Activated naive CD8-positive, alpha-beta T cell (primary cell): Measurements from ENCODE around the gene UQCC3.

Experiments
- H3K27ac Mint-ChIP-seq: one replicate; pipeline ENCODE4 v1.8.0; 2021; ENCODE audit warnings: mixed read lengths
- H3K27me3 Mint-ChIP-seq: one replicate; pipeline ENCODE4 v1.8.0; 2021; ENCODE audit warnings: mixed read lengths
- H3K36me3 Mint-ChIP-seq: one replicate; pipeline ENCODE4 v1.8.0; 2021; ENCODE audit warnings: mixed read lengths
- H3K4me1 Mint-ChIP-seq: one replicate; pipeline ENCODE4 v1.8.0; 2021; ENCODE audit warnings: low read depth, mixed read lengths
- H3K4me3 Mint-ChIP-seq: one replicate; pipeline ENCODE4 v1.8.0; 2021; ENCODE audit warnings: mild to moderate bottlenecking, mixed read lengths
- H3K9me3 Mint-ChIP-seq: one replicate; pipeline ENCODE4 v1.8.0; 2021; ENCODE audit warnings: low read depth, mixed read lengths

UQCC3 gene

DNA sequence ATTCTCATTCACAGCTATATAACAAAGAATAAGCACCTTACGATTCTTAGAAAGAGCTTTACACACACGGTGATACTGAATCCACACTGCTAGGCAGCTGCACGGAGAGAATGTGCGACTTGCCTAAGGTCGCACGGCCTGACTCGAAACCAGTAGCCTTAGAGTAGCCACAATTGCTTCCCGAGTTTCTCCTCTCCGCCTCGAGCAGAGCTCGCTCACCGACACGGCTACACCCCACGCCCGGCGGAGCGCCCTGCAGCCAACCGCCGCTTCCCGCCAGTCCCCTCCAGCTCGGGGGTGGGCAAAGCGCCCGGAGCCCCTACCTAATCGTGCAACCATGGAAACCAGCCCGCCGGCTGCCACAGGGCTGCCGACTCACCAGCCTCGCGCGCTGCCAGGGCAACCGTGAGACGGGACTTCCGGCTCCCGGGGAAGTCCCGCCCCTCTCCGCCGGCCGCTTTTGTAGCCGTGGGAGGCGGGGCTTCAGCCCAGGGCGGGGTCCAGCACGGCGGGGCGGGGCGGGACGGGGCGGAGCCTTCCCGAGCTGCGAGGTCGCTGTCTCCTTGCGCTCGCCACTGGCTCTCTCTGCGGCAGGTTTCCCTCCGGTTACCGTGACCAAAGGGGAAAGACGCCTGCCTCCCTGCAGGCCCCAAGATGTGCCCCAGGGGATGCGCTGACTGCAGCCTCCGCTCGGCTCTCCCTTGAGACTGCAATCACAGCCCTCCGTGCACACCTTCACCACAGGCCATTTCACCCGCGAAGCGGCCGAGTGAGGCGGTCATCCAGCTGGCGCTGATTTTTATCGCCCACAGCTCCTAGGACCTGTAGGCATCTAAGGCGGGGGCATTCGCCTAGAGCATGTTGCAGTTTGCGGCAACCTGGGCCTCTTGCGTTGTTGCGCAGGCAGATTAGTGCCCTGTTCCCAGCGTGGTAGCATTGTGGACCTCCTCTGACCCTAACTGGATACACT lies 34.7 kb downstream of the UQCC3 start:
- H3K36me3 Mint-ChIP-seq = peaks cover 8% of the 10 kb centered on the region
- H3K9me3 Mint-ChIP-seq = no peaks in the 10 kb centered on the region
- peaks cover 41% of the 10 kb centered on the region for H3K4me1 Mint-ChIP-seq
- peak overlapping the region; percentile 78 for H3K27ac Mint-ChIP-seq
- H3K27me3 Mint-ChIP-seq = no peaks in the 10 kb centered on the region
- peak overlapping the region; percentile 87 for H3K4me3 Mint-ChIP-seq

DNA sequence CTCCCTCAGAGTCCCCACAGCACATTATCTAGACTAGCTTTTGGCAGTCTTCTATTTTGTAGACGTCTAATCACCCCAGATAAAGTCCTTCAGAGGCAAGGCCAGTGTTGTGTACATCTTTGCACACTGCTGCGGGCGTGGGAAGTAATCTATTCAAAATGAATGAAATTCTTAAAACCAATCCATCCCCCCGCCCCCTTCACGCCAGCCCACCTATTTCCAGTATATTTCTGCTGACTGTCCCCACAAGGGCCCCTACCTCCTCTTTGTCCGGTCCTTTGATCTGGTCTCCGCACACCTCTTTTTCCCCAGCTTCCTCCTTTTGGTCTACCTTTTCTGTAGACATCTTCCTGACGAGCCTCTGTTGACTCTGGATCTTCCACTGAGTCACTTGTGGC lies 35.4 kb downstream of the UQCC3 start:
- Mint-ChIP-seq H3K9me3 (no peaks in the 10 kb centered on the region), H3K27me3 (no peaks in the 10 kb centered on the region), H3K4me3 (peak overlapping the region; percentile 73), H3K27ac (peak overlapping the region; percentile 78), H3K36me3 (peaks cover 7% of the 10 kb centered on the region), H3K4me1 (peaks cover 41% of the 10 kb centered on the region)

DNA sequence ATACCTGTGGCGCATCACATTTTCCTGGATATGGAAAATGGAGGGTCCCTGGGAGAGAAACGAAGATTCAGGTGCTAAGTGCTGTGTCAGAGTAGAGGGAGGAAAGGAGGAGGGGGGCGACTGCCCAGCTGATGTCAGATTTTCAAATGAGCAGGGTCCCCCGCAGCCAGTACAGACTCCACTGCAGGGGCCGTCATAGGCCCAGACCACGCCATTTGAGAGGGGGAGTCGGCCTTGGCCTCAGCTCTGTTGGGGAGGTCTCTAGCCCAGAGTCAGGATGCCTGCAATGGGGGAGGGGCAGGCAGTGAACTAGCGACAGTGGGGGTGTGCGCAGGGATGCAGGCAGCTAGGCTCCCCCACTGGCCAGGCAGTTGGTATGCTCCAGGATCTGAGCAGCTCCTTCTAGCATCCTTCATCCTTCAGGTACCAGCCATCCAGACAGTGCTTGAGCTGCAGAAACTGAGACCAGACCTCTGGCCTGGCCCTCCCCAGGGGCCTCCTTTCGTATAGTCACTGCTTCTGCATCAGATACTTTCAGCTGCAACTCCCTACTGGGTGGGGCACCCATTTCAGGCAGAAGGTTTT lies 35.9 kb downstream of the UQCC3 start, which contains the start of the genes BSCL2 and GNG3:
Gene BSCL2, minus strand, starts transcription at position 148 of the 585 bp plus-strand sequence. CDS start 229 bp downstream, outside the sequence.
Gene GNG3, plus strand, starts transcription at position 400 of the 585 bp plus-strand sequence. CDS start 620 bp downstream, outside the sequence.
- Mint-ChIP-seq H3K27me3 (no peaks in the 10 kb centered on the region), H3K36me3 (peaks cover 9% of the 10 kb centered on the region), H3K9me3 (no peaks in the 10 kb centered on the region), H3K4me1 (peaks cover 45% of the 10 kb centered on the region), H3K4me3 (peak within 1 kb of the TSS; percentile 91), H3K27ac (peak within 1 kb of the TSS; percentile 97)

DNA sequence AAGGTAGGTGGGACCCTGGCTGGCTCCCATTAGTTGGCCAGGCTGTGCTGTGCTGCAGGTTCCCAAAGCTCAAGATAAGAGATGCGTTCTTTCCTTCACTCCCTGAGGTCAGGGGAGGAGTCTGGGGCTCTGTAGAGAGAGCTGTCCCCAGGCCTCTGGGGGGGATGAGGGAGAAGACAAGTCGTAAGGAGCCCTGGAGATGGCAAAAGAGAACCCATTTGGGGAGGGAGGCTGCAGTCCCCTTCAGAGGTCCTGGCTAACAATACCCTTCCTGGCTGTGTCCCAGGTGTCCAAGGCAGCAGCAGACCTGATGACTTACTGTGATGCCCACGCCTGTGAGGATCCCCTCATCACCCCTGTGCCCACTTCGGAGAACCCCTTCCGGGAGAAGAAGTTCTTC lies 36.9 kb downstream of the UQCC3 start:
- H3K27ac Mint-ChIP-seq = peak overlapping the region; percentile 97

DNA sequence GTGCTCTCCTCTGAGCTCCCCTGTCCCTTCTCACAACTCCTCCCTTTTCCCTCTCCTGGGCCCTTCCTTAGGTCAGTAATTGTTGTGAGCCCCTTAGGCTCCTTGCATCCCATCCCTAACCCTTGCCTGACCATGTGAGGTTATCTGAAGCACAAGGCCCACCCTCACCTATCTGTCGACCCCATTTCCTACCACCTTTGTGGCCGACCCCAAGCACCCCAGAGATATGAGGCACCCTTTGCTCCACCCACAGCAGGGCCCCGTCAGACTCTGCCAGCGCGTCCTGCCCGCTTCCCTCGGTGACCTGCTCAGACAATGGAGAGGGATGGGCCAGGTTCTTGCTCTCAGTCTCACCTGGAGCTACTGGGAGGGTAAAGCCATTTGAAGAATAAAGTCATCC lies 37.3 kb downstream of the UQCC3 start:
- peaks cover 58% of the 10 kb centered on the region for H3K4me1 Mint-ChIP-seq
- H3K4me3 Mint-ChIP-seq = peak overlapping the region; percentile 91
- peaks cover 9% of the 10 kb centered on the region for H3K36me3 Mint-ChIP-seq
- peak overlapping the region; percentile 97 for H3K27ac Mint-ChIP-seq
- no peaks in the 10 kb centered on the region for H3K27me3 Mint-ChIP-seq
- no peaks in the 10 kb centered on the region for H3K9me3 Mint-ChIP-seq

More for the DNA sequence above, 36.9 kb downstream of the UQCC3 start:
- H3K4me1 Mint-ChIP-seq = peaks cover 55% of the 10 kb centered on the region
- peaks cover 9% of the 10 kb centered on the region for H3K36me3 Mint-ChIP-seq
- H3K27me3 Mint-ChIP-seq = no peaks in the 10 kb centered on the region
- H3K4me3 Mint-ChIP-seq = peak overlapping the region; percentile 91
- no peaks in the 10 kb centered on the region for H3K9me3 Mint-ChIP-seq

DNA sequence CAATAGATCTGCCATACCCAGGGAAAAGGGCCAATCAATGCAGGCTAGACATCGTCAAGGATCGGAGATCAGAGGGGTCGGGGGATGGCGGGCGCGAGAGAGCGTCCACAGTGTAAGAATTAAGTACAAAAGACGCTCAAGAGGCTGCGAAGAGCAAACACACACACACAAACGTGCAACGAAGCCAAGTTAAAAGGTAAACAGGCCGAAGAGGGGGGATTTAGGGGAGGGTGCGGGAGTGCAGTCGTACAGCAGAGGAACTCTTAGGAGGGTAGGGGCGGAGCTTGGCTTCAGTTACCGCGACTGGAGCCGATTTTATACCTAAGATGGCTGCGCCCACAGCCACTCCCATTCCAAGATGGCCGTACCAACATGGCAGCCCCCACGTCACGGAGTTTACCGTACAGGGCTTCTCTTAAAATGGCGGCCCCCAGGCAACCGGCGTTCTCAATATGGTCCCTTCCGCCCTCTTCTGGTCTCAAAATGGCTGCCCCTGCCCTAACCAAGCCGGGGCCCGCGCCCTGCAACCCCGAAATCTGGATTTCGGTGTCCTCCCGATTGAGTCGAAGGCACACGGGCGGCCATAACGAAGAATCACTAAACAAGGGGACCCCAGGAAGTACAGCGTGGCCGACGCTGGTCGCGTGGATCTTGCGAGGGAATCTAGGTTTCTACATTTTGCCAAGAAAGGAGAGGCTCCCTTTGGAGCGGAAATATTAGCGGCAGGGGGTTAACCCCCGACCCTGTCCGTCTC lies 38.0 kb downstream of the UQCC3 start:
- H3K27me3 Mint-ChIP-seq = no peaks in the 10 kb centered on the region
- no peaks in the 10 kb centered on the region for H3K9me3 Mint-ChIP-seq

DNA sequence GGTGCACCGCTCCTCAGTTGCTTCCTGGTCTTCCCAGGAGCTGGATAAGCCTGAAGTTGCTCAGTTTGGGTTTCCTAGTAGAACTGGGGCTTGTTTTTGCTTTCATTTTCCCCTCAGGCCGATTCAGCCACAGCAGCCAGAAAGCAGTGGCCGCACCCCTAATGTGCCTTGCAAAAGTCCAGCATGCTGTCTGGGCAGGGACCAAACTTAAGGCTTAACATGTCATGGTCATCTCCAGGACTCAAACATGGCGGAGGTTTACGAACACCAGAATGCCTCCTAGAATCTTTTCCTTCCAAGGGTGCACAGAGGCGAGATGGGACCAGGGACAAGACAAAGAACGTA lies 38.5 kb downstream of the UQCC3 start:
- Mint-ChIP-seq H3K27me3 (no peaks in the 10 kb centered on the region), H3K4me3 (peak overlapping the region; percentile 91), H3K4me1 (peaks cover 65% of the 10 kb centered on the region), H3K9me3 (no peaks in the 10 kb centered on the region), H3K36me3 (peaks cover 12% of the 10 kb centered on the region), H3K27ac (peak overlapping the region; percentile 97)

More for the DNA sequence above, 38.0 kb downstream of the UQCC3 start:
- H3K36me3 Mint-ChIP-seq = peaks cover 11% of the 10 kb centered on the region
- H3K4me3 Mint-ChIP-seq = peak overlapping the region; percentile 91
- peak overlapping the region; percentile 97 for H3K27ac Mint-ChIP-seq
- peaks cover 63% of the 10 kb centered on the region for H3K4me1 Mint-ChIP-seq

DNA sequence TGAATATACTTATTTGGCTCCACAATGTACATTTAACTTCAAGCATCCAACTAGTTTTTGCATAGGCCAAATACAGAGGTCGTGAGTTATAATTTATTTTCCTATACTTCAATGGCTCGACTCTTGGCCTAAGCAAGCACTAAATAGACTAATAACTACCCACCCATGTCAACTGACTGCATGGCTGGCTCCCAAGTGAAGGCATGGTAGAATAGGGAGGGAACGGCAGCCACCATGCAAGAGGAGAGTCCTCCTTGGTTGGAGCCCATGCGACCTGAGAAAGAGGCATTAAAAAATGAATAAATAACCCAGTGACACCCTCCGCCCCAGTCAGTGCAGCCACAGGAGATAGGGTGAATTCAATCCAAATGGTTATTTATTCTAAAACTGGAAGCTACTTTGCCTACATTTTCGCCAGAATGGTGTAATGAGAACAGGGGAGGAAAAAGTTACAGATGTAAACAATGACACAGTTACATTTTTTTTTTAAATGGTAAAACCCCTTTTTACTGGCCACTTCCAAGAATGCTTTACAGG lies 40.9 kb downstream of the UQCC3 start:
- H3K27ac Mint-ChIP-seq = peak overlapping the region; percentile 88

DNA sequence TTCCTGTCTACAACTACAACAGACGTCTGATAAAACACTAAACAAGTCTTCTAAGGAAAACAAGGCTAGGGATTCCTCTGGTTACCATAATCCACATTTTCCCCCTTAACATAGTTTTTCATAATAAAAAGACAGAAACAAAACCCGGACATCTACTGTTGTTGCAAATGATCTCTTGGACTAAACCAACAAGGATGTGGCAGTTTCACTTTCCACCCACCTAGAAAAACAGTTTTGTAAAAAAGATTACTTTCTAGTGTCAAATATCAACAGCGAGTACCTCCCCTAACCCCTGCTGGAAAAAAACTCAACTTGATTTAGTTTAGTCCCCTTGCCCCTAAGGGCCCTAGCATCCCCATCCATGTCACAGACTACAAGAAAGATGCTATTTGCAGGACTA lies 41.4 kb downstream of the UQCC3 start:
- peaks cover 17% of the 10 kb centered on the region for H3K36me3 Mint-ChIP-seq
- no peaks in the 10 kb centered on the region for H3K27me3 Mint-ChIP-seq
- H3K4me1 Mint-ChIP-seq = peaks cover 56% of the 10 kb centered on the region
- H3K4me3 Mint-ChIP-seq = no peak overlapping the region
- peak overlapping the region; percentile 88 for H3K27ac Mint-ChIP-seq
- no peaks in the 10 kb centered on the region for H3K9me3 Mint-ChIP-seq

More for the DNA sequence above, 40.9 kb downstream of the UQCC3 start:
- Mint-ChIP-seq H3K4me1 (peaks cover 56% of the 10 kb centered on the region), H3K27me3 (no peaks in the 10 kb centered on the region), H3K4me3 (peak overlapping the region; percentile 42), H3K9me3 (no peaks in the 10 kb centered on the region), H3K36me3 (peaks cover 17% of the 10 kb centered on the region)

DNA sequence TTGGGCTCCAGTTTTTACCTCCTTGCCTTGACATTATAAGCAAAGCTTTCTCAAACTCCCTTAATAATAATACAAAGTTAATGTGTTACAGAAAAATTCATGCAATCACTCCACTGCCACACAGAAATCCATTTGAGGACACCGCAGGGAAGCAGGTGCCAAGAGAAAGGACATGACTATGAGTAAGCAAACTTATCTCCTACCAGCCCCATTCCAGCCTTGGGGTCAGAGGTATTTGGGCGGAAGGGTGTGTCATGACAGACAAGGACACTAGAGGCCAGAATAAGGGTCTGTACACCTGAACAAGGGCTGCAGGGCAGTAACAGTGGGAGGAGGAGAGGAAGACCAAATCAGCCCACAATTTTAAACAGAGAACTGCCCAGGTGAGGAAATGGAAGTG lies 41.9 kb downstream of the UQCC3 start:
- Mint-ChIP-seq H3K27me3 (no peaks in the 10 kb centered on the region), H3K4me3 (no peak overlapping the region), H3K4me1 (peaks cover 55% of the 10 kb centered on the region), H3K36me3 (peaks cover 21% of the 10 kb centered on the region), H3K9me3 (no peaks in the 10 kb centered on the region), H3K27ac (peak overlapping the region; percentile 88)

DNA sequence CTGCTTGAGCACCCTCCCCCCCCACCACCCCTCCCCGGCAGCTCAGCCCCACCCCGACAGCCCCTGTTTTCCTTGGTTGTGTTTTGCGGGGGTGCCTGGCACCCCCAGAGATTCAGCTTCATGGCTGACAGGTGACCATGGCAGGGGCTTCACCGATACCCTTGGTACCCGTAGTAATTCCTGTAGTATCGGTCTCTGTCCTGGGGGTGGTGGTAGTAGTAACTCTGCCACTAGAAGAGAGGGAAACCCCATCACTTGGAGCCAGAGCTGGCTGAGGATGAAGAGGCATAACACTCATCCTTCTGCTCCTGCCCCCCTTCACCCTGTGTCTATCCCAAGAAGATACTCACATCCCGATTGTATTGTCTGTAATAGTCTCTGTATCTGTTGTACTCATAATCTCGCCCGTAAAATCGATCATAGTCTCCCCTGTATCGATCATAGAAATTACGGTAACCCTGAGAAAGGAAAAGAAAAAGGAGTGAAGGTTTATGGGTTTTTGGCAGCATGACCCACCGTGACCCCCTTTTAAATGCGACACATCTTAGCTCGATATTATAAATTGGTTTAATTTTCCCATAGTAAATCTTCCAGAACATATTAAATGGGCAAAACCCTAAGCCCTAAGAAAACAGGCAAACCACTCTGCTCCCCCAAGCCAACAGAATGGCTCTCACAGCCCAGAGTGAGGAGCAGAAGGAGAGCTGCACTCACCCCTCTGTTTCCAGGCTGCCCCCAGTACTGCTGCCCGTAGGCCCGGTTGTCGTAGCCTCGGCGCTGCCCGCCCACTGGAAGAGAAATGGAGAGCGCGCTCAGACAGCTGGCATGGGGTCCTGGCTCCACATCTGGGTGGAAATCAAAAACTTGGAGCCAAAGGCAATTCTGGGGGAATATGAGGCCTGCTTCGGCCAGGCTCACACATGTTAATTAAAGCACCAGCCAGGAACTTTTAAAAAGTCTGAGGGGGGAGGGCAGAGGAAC lies 44.0 kb downstream of the UQCC3 start:
- Mint-ChIP-seq H3K36me3 (peaks cover 25% of the 10 kb centered on the region), H3K4me1 (peaks cover 49% of the 10 kb centered on the region), H3K27ac (peak overlapping the region; percentile 75), H3K27me3 (no peaks in the 10 kb centered on the region), H3K4me3 (no peak overlapping the region), H3K9me3 (no peaks in the 10 kb centered on the region)

DNA sequence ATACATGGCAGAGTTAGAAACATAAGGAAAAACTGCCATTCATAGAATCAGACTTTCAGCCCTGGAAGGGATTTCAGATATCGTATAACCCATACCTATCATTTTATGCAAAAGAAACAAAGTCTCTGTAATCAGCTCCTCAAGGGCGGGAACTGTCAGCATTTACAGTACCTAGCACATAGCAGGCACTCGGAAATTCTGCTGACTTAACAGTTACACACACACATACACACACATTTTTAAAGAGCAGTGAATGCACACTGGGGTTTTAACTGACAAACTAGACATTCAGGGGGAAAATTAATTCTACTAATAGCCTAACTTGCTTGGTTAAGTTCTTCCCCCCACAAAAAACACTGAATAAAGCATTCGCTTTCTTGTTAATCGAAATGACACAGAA lies 44.7 kb downstream of the UQCC3 start:
- Mint-ChIP-seq H3K36me3 (peaks cover 22% of the 10 kb centered on the region), H3K9me3 (no peaks in the 10 kb centered on the region), H3K27ac (peak overlapping the region; percentile 75), H3K4me1 (peaks cover 51% of the 10 kb centered on the region), H3K27me3 (no peaks in the 10 kb centered on the region), H3K4me3 (no peak overlapping the region)

DNA sequence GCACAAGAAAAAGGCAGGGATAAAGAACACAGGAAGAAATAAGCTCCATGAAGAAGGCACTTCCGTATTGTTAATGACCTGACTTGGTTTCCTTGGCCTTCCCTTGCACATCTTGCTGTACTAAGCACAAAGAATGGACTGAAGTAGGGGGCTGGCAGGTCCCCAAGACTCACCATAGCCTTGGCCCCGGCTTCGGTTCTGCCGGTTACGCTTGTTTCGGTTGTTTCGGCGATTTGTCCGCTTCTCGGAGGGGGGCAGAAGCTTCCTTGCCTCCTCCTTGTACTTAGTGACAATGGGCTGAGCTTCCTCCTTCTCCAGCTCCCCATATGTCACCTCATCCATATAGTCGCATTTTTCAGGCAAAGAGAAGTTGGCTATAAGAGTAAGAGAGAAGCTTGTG lies 45.3 kb downstream of the UQCC3 start:
- H3K4me1 Mint-ChIP-seq = peaks cover 55% of the 10 kb centered on the region
- peak overlapping the region; percentile 64 for H3K27ac Mint-ChIP-seq
- H3K9me3 Mint-ChIP-seq = no peaks in the 10 kb centered on the region
- H3K36me3 Mint-ChIP-seq = peaks cover 22% of the 10 kb centered on the region
- H3K27me3 Mint-ChIP-seq = no peaks in the 10 kb centered on the region
- H3K4me3 Mint-ChIP-seq = no peak overlapping the region
